VCaP (cell line): Measurements from ENCODE around the gene SMIM32.

Experiments used
- H3K27ac ChIP-seq: fragments of 450-650 bp; 2 replicates; pipeline ENCODE4 v1.5.1; 2017
- TF ChIP-seq, protein P1 (sequence below): fragments of 450-650 bp; conservative IDR thresholded peaks from 2 replicates; pipeline ENCODE4 v1.5.1; 2017; ENCODE audit warnings: mild to moderate bottlenecking, moderate library complexity

Gene SMIM32

DNA sequence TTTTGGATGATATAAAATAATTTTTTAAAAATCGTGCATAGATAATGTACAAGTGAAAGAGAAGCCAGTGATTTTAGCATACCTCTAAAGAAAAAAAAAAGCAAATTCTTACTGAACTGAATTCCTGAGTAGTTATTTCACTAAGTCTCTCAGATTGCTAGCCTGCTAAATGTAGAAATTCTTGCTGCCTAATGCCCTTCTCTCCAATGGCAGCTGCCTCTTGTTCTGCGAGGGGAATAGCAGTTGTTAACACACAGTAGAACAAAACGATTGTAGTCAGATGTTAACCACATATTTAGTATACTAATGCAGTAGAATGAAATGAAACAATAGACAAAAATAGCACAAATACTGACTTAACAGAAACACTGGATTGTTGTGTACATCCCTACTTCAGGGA lies 33.5 kb downstream of the SMIM32 start:
- H3K27ac ChIP-seq: peak overlapping the region; percentile 58; the same call in 1 of the 2 replicates
- TF ChIP-seq, protein P1, sequence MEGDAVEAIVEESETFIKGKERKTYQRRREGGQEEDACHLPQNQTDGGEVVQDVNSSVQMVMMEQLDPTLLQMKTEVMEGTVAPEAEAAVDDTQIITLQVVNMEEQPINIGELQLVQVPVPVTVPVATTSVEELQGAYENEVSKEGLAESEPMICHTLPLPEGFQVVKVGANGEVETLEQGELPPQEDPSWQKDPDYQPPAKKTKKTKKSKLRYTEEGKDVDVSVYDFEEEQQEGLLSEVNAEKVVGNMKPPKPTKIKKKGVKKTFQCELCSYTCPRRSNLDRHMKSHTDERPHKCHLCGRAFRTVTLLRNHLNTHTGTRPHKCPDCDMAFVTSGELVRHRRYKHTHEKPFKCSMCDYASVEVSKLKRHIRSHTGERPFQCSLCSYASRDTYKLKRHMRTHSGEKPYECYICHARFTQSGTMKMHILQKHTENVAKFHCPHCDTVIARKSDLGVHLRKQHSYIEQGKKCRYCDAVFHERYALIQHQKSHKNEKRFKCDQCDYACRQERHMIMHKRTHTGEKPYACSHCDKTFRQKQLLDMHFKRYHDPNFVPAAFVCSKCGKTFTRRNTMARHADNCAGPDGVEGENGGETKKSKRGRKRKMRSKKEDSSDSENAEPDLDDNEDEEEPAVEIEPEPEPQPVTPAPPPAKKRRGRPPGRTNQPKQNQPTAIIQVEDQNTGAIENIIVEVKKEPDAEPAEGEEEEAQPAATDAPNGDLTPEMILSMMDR: no peak

DNA sequence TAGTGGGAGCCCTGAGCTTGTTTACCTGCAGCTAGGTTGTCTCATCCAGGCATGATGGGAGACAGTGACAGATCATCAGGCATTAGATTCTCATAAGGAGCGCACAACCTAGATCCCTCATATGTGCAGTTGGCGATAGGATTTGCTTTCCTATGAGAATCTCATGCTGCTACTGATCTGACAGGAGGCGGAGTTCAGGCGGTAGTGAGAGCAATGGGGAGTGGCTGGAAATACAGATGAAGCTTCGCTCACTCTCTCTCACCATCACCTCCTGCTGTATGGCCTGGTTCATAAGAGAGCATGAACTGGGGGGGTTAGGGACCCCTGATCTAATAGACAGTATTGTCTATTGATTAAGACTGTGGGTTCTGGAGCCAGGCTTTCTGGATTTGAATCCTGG lies 35.4 kb downstream of the SMIM32 start:
- H3K27ac ChIP-seq: no peak overlapping the region
- TF ChIP-seq, protein P1: no peak

DNA sequence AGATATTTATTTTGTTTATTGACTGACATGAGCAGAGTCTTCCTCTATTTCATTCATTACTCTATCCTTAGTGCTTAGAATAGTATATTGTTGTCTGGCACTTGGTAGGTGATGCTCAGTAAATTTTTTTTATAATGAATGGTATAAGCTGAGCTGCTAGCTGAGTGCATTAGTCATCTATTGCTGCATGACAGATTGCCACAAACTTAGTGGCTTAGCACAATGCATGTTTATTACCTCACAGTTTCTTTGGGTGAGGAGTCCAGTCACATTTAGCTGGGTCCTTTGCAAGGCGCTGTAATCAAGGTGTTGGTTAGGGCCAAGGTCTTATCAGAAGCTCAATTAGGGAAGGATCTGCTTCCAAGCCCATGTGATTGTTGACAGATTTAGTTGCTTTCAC lies 37.2 kb downstream of the SMIM32 start:
- H3K27ac ChIP-seq: no peak overlapping the region
- TF ChIP-seq, protein P1: no peak

DNA sequence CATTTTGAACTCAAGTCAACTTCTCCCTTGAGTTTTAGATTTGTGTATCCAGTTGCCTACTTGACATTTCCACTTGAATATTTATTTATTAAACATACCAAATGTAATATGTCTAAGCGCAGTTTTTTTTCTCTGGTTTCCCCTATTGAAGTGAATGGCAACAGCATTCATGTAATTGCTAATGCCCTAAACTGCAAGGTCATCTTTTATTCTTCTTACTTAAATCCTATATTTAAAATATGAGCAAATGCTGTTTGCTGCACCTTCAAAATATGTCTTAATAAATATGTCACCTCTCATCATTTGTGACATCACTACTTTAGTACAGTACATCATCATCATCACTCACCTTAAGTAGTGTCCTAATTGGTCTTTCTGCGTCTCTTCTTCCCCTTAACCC lies 37.9 kb downstream of the SMIM32 start:
- TF ChIP-seq, protein P1: no peak
- no peak overlapping the region for H3K27ac ChIP-seq

DNA sequence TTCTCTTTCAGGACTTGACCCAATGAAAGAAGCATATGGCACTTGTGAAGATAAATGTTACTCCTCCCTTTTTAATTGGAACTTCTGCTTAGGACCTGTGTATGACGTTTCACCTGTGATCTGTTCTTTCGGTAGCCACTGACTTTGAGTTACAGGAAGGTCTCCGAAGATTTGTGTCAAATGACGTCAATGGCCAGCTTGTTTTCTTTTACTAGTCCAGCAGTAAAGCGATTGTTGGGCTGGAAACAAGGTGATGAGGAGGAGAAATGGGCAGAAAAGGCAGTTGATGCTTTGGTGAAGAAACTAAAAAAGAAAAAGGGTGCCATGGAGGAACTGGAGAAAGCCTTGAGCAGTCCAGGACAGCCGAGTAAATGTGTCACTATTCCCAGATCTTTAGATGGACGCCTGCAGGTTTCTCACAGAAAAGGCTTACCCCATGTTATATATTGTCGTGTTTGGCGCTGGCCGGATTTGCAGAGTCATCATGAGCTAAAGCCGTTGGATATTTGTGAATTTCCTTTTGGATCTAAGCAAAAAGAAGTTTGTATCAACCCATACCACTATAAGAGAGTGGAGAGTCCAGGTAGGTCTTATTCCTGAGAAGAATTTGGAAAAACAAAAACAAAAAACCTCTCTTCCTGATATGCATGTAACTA lies 39.3 kb downstream of the SMIM32 start:
- TF ChIP-seq, protein P1: no peak
- H3K27ac ChIP-seq: no peak overlapping the region

DNA sequence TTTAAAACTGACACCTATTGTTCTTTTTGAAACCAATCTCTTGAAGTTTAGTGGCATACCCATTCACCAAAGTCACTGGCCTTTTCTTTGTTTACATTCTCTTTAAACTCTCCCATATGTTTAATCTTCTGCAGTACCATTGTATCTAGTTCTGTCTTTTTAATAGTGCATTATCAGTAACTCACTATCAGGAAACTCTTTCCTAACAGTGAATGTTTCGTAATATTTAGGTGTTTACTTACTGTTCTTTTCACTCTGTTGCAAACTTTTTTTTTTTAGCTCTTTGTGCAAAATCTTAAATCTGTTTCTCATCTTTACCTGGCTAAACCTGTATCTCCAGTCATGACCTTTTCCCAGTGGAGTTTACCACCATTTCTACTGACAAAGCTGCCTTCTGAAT lies 43.1 kb downstream of the SMIM32 start:
- TF ChIP-seq, protein P1: no peak
- no peak overlapping the region for H3K27ac ChIP-seq

DNA sequence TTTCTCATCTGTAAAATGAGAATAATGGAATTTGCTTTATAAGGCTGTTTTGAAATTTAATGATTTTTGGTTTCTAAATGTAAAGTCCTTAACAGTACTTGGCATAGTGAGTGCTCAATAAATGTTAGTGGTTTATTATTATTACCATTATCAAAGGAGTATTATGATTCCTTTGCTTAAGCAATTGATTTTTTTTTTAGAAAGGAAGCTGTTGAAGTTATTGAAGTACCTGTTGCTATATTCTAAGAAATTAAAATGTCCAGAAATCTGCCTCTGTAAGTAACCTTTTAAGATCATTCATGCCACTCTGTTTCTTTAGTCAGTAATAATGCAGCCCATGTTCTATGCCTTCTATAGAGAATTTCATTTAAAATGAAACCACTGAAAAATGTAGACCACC lies 45.3 kb downstream of the SMIM32 start:
- H3K27ac ChIP-seq: no peak overlapping the region
- TF ChIP-seq, protein P1: no peak
